ENCODE measurements around the gene C6orf15. TPM values are rescaled to one million over a fixed set of nuclear protein-coding genes. Genes with fewer than 3 reads are reported as not detected.

C6orf15 gene
- total RNA-seq, 1 experiment from 2014 or later: not detected

- TF ChIP-seq CEBPB (IDR thresholded peaks at IDR 0.05; ENCODE audit: low read depth) (no peak), MAX (IDR thresholded peaks at IDR 0.05) (no peak), POLR2A (IDR thresholded peaks at IDR 0.05; ENCODE audit: borderline replicate concordance, extremely low read depth, insufficient read depth, insufficient read length) (no peak), CBX3 (IDR thresholded peaks at IDR 0.05; ENCODE audit: low read depth) (no peak), ZNF274 (IDR thresholded peaks at IDR 0.05; ENCODE audit: low read depth, low read length) (no peak), SP1 (IDR thresholded peaks at IDR 0.05; ENCODE audit: low read depth) (no peak), EGR1 (IDR thresholded peaks at IDR 0.05; ENCODE audit: low read depth) (no peak), EZH2phosphoT487 (IDR thresholded peaks at IDR 0.05; ENCODE audit: borderline replicate concordance) (no peak), POLR2AphosphoS5 (IDR thresholded peaks at IDR 0.05; ENCODE audit: low read depth, low read length) (no peak), ZBTB33 (IDR thresholded peaks at IDR 0.05; ENCODE audit: extremely low read depth, insufficient replicate concordance, low read length) (no peak)
Observed at GRCh38 chr6:31144970-31145340, 32.6 kb upstream of the C6orf15 start (continued).

GRCh38 chr6:31144296-31144969 lies 32.1 kb upstream of the C6orf15 start:
- ChIA-PET RAD21 (ENCODE audit: low non-redundant PET in 1 of 2, low total read pairs in 2 of 2, uncharacterized antibody in 2 of 2, unreplicated experiment in 2 of 2) (no interaction called here), CTCF (no interaction called here), POLR2A (no interaction called here)
- H3K9ac ChIP-seq (ENCODE audit: low read length): no peak overlapping the region
- no peaks in the 10 kb centered on the region for H3K4me1 ChIP-seq (ENCODE audit: control insufficient read depth in 1 of 2, insufficient read depth in 2 of 2, low read length in 2 of 2)
- H3K79me2 ChIP-seq (ENCODE audit: insufficient read depth, low read length): no peaks in the 10 kb centered on the region
- ATAC-seq (no peak), DNase-seq (ENCODE audit: low read depth, low spot score) (no peak)
- no TSS peak for BruUV-seq (replicated peaks)
- no peak overlapping the region for H2AFZ ChIP-seq (ENCODE audit: low read depth, low read length, poor library complexity, severe bottlenecking)
- H3K36me3 ChIP-seq (ENCODE audit: control insufficient read depth in 1 of 2, insufficient read depth in 2 of 2, low read length in 2 of 2): peaks cover 0 to 3% of the 10 kb centered on the region in 2 experiments; a peak in 1 of 4 replicates
- intact Hi-C loops (cut with micrococcal nuclease): no loop called here
- no peak overlapping the region for H3K4me2 ChIP-seq (ENCODE audit: low read length)
- H3K27me3 ChIP-seq (ENCODE audit: insufficient read depth, low read length): no peaks in the 10 kb centered on the region
- no peak overlapping the region for H3K27ac ChIP-seq (ENCODE audit: low read depth, low read length)
- H3K9me3 ChIP-seq (ENCODE audit: control insufficient read depth in 1 of 2, insufficient read depth in 1 of 2, low read depth in 1 of 2, low read length in 2 of 2): no peaks in the 10 kb centered on the region
- TF ChIP-seq EZH2 (IDR thresholded peaks at IDR 0.05) (no peak), TCF7L2 (IDR thresholded peaks at IDR 0.05; ENCODE audit: borderline replicate concordance, extremely low read depth, insufficient read depth, insufficient read length) (no peak), CTCF (IDR thresholded peaks at IDR 0.05 in 2 of 3, conservative IDR thresholded peaks at IDR 0.05 in 1 of 3; ENCODE audit: borderline replicate concordance in 1 of 3, insufficient read depth in 1 of 3, low read depth in 2 of 3, low read length in 2 of 3) (no peak), ATF3 (IDR thresholded peaks at IDR 0.05) (no peak), RAD21 (IDR thresholded peaks at IDR 0.05; ENCODE audit: low read depth) (no peak), FOSL1 (IDR thresholded peaks at IDR 0.05; ENCODE audit: low read depth) (no peak)
- no peaks in the 10 kb centered on the region for H3K9me2 ChIP-seq (ENCODE audit: insufficient read depth)
- no peak overlapping the region for H3K4me3 ChIP-seq (replicated peaks in 1 of 2; ENCODE audit: low read depth in 1 of 2, low read length in 2 of 2)
- no peaks in the 10 kb centered on the region for H4K20me1 ChIP-seq (ENCODE audit: insufficient read depth)
